Keratinocyte (primary cell): ENCODE results near the gene C1orf87.

Experiments
- EZH2 ChIP-seq: IDR thresholded peaks from one replicate; pipeline ENCODE4 v1.6.1; 2012; ENCODE audit warnings: inconsistent platforms, mild to moderate bottlenecking, low read length, moderate library complexity
- TF ChIP-seq, protein P1 (sequence below), 3 experiments: IDR thresholded peaks in 1 of 3; conservative IDR thresholded peaks in 1 of 3; optimal IDR thresholded peaks in 1 of 3; 2 replicates in 2 of 3; 3 replicates in 1 of 3; pipeline versions ENCODE3 to v1.5.1; 2011; ENCODE audit warnings: low read length in 3 of 3, mild to moderate bottlenecking in 3 of 3, moderate library complexity in 2 of 3, control low read depth in 1 of 3, inconsistent platforms in 1 of 3; ENCODE audit not compliant: insufficient read depth in 2 of 3; ENCODE audit errors: extremely low read depth in 1 of 3

DNA sequence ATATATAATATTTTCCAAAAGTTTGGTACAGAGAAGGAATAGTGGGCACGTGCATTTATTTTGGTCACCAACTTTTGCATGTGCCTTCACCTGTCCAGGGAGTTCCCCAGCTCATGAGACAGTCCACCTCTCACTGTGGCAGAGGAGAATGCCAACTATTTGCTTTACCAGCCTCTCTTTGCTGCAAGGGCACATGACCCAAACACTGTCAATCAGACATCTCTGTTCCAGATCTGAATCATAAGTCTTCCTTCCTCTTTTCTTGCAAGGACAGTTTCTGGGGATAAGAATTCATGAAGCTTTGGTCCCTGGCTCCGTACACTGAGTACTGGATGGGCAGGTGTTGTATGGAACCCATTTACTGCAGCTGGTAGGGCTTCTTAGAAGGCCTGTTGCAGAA is 38.6 kb downstream of the C1orf87 start:
- TF ChIP-seq EZH2: no peak
- TF ChIP-seq, protein P1, sequence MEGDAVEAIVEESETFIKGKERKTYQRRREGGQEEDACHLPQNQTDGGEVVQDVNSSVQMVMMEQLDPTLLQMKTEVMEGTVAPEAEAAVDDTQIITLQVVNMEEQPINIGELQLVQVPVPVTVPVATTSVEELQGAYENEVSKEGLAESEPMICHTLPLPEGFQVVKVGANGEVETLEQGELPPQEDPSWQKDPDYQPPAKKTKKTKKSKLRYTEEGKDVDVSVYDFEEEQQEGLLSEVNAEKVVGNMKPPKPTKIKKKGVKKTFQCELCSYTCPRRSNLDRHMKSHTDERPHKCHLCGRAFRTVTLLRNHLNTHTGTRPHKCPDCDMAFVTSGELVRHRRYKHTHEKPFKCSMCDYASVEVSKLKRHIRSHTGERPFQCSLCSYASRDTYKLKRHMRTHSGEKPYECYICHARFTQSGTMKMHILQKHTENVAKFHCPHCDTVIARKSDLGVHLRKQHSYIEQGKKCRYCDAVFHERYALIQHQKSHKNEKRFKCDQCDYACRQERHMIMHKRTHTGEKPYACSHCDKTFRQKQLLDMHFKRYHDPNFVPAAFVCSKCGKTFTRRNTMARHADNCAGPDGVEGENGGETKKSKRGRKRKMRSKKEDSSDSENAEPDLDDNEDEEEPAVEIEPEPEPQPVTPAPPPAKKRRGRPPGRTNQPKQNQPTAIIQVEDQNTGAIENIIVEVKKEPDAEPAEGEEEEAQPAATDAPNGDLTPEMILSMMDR (optimal IDR thresholded peaks at IDR 0.05 in 1 of 3, IDR thresholded peaks at IDR 0.05 in 1 of 3, conservative IDR thresholded peaks at IDR 0.05 in 1 of 3; ENCODE audit: extremely low read depth in 1 of 3, insufficient read depth in 2 of 3, low read length in 3 of 3): no peak
